ENCODE measurements around the gene GPC5. TPM values are rescaled to one million over a fixed set of nuclear protein-coding genes. Genes with fewer than 3 reads are reported as not detected.

GPC5 gene
- total RNA-seq, 1 experiment from 2014 or later = 0.26 TPM

GRCh38 chr13:91708558-91708957, 310.1 kb downstream of the GPC5 start:
- DNase-seq (ENCODE audit: low read depth, low spot score) = no peak
- no TSS peak for BruUV-seq (replicated peaks)
- no peaks in the 10 kb centered on the region for H3K27me3 ChIP-seq (ENCODE audit: control insufficient read depth, insufficient read depth, low read length)
- no peak for TF ChIP-seq CTCF (IDR thresholded peaks at IDR 0.05)
- no peak for TF ChIP-seq SIN3A (IDR thresholded peaks at IDR 0.05; ENCODE audit: borderline replicate concordance, insufficient read depth, low read depth, low read length)
- no peak for TF ChIP-seq TCF7L2 (IDR thresholded peaks at IDR 0.05; ENCODE audit: low read depth, low read length)
- no peak for TF ChIP-seq POLR2AphosphoS5 (IDR thresholded peaks at IDR 0.05; ENCODE audit: low read depth, low read length)
- TF ChIP-seq, protein P1, sequence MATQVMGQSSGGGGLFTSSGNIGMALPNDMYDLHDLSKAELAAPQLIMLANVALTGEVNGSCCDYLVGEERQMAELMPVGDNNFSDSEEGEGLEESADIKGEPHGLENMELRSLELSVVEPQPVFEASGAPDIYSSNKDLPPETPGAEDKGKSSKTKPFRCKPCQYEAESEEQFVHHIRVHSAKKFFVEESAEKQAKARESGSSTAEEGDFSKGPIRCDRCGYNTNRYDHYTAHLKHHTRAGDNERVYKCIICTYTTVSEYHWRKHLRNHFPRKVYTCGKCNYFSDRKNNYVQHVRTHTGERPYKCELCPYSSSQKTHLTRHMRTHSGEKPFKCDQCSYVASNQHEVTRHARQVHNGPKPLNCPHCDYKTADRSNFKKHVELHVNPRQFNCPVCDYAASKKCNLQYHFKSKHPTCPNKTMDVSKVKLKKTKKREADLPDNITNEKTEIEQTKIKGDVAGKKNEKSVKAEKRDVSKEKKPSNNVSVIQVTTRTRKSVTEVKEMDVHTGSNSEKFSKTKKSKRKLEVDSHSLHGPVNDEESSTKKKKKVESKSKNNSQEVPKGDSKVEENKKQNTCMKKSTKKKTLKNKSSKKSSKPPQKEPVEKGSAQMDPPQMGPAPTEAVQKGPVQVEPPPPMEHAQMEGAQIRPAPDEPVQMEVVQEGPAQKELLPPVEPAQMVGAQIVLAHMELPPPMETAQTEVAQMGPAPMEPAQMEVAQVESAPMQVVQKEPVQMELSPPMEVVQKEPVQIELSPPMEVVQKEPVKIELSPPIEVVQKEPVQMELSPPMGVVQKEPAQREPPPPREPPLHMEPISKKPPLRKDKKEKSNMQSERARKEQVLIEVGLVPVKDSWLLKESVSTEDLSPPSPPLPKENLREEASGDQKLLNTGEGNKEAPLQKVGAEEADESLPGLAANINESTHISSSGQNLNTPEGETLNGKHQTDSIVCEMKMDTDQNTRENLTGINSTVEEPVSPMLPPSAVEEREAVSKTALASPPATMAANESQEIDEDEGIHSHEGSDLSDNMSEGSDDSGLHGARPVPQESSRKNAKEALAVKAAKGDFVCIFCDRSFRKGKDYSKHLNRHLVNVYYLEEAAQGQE (IDR thresholded peaks at IDR 0.05; ENCODE audit: insufficient read depth in 1 of 2, low read depth in 2 of 2, low read length in 1 of 2) = no peak
- intact Hi-C loops (cut with micrococcal nuclease; ENCODE audit: unreplicated experiment) (no loop called here), in situ Hi-C loops (cut with HindIII; ENCODE audit: low pct_unique_long_range_greater_than_20kb, low sequenced_read_pairs) (no loop called here)
- H3K36me3 ChIP-seq (ENCODE audit: control insufficient read depth, insufficient read depth, low read length) = no peaks in the 10 kb centered on the region
- no peak for ATAC-seq
- no peaks in the 10 kb centered on the region for H3K9me3 ChIP-seq (ENCODE audit: control insufficient read depth, insufficient read depth, low read depth, low read length)
- H3K27ac ChIP-seq (ENCODE audit: low read length) = no peak overlapping the region
- POLR2A ChIA-PET = no interaction called here
- CTCF ChIA-PET = no interaction called here
- no peaks in the 10 kb centered on the region for H3K4me1 ChIP-seq (ENCODE audit: control insufficient read depth, insufficient read depth, low read length)
- H3K4me3 ChIP-seq (ENCODE audit: low read depth in 2 of 2, low read length in 2 of 2) = no peak overlapping the region

DNA sequence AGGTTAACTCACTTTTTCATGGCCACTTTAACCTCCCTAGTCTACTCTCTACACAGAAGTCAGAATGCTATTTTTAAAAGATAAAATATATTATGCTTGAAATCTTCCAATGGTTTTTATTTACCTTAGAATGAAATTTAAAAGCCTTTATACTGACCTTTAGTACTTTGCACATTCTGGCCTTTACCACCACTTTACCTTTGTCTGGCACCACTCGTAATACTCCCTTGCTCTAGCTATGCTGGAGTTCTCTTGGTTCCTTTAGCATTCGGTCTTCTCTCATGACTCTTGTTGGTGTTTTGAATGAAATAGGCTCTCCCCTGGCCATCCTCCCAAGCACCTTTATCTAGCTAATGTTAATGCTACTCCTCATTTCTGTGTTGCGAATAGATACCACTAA, 310.8 kb downstream of the GPC5 start:
- Histone ChIP-seq H3K4me3 (ENCODE audit: low read depth in 2 of 2, low read length in 2 of 2) (no peak overlapping the region), H3K9me3 (ENCODE audit: control insufficient read depth, insufficient read depth, low read depth, low read length) (no peaks in the 10 kb centered on the region), H3K27ac (ENCODE audit: low read length) (no peak overlapping the region), H3K4me1 (ENCODE audit: control insufficient read depth, insufficient read depth, low read length) (no peaks in the 10 kb centered on the region), H3K36me3 (ENCODE audit: control insufficient read depth, insufficient read depth, low read length) (no peaks in the 10 kb centered on the region), H3K27me3 (ENCODE audit: control insufficient read depth, insufficient read depth, low read length) (no peaks in the 10 kb centered on the region)
- ChIA-PET POLR2A (no interaction called here), CTCF (no interaction called here)
- ATAC-seq = no peak
- BruUV-seq (replicated peaks) = no TSS peak
- DNase-seq (ENCODE audit: low read depth, low spot score) = no peak
- intact Hi-C loops (cut with micrococcal nuclease; ENCODE audit: unreplicated experiment) (no loop called here), in situ Hi-C loops (cut with HindIII; ENCODE audit: low pct_unique_long_range_greater_than_20kb, low sequenced_read_pairs) (no loop called here)
- no peak for TF ChIP-seq TCF7L2 (IDR thresholded peaks at IDR 0.05; ENCODE audit: low read depth, low read length)
- TF ChIP-seq CTCF (IDR thresholded peaks at IDR 0.05) = no peak
- TF ChIP-seq, protein P1 (IDR thresholded peaks at IDR 0.05; ENCODE audit: insufficient read depth in 1 of 2, low read depth in 2 of 2, low read length in 1 of 2) = no peak
- no peak for TF ChIP-seq SIN3A (IDR thresholded peaks at IDR 0.05; ENCODE audit: borderline replicate concordance, insufficient read depth, low read depth, low read length)
- TF ChIP-seq POLR2AphosphoS5 (IDR thresholded peaks at IDR 0.05; ENCODE audit: low read depth, low read length) = no peak
